Breast epithelium (tissue), 3 donors: ENCODE measurements around the gene ACACA.

Source experiments
- POLR2A ChIP-seq: fragments of 450-650 bp; IDR thresholded peaks from one replicate; pipeline ENCODE4 v1.6.1; 2016; ENCODE audit warnings: antibody characterized with exemption, mild to moderate bottlenecking, moderate library complexity
- TF ChIP-seq, protein P1 (sequence below), 3 donors: fragments of 450-650 bp; IDR thresholded peaks; one replicate each; pipeline ENCODE4 v1.5.1; 2016 to 2017; ENCODE audit warnings: antibody characterized with exemption in 3 of 3, mild to moderate bottlenecking in 3 of 3, moderate library complexity in 3 of 3

DNA sequence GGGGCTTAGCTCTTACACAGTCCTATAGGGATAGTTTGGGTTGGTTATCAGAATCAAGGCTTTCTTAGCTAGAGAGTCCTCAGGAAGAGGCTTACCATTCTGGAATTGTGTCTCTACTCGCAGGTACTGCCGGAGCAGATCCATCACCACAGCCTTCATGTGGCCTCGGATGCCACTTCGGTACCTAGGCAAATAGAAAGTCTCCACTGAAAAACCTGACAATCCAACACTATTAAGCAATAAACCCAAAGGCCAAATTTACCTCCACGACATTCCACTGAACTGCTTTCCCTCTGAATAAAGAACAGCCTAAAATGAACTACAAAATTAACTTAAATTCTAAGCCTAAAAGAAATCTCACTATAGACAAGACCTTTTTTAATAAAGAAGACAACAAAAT, 166.3 kb downstream of the ACACA start:
- TF ChIP-seq, protein P1, sequence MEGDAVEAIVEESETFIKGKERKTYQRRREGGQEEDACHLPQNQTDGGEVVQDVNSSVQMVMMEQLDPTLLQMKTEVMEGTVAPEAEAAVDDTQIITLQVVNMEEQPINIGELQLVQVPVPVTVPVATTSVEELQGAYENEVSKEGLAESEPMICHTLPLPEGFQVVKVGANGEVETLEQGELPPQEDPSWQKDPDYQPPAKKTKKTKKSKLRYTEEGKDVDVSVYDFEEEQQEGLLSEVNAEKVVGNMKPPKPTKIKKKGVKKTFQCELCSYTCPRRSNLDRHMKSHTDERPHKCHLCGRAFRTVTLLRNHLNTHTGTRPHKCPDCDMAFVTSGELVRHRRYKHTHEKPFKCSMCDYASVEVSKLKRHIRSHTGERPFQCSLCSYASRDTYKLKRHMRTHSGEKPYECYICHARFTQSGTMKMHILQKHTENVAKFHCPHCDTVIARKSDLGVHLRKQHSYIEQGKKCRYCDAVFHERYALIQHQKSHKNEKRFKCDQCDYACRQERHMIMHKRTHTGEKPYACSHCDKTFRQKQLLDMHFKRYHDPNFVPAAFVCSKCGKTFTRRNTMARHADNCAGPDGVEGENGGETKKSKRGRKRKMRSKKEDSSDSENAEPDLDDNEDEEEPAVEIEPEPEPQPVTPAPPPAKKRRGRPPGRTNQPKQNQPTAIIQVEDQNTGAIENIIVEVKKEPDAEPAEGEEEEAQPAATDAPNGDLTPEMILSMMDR (IDR thresholded peaks at IDR 0.05) = no peak
- no peak for TF ChIP-seq POLR2A
